Uterus (tissue), 2 donors: ENCODE data around the gene IMPG1.

Source experiments
- CTCF ChIP-seq, 4 experiments: fragments of 200-600 bp in 2 of 4; fragments of 450-650 bp in 2 of 4; sonication (generic) in 2 of 4; IDR thresholded peaks; one replicate each; pipeline ENCODE4 v1.5.1; 2016 to 2019; ENCODE audit warnings: antibody characterized with exemption in 4 of 4, mild to moderate bottlenecking in 2 of 4, moderate library complexity in 1 of 4
- POLR2A ChIP-seq, 2 donors: fragments of 450-650 bp; IDR thresholded peaks; one replicate each; pipeline ENCODE4 v1.6.1; 2016; ENCODE audit warnings: antibody characterized with exemption in 2 of 2, mild to moderate bottlenecking in 1 of 2, moderate library complexity in 1 of 2

DNA sequence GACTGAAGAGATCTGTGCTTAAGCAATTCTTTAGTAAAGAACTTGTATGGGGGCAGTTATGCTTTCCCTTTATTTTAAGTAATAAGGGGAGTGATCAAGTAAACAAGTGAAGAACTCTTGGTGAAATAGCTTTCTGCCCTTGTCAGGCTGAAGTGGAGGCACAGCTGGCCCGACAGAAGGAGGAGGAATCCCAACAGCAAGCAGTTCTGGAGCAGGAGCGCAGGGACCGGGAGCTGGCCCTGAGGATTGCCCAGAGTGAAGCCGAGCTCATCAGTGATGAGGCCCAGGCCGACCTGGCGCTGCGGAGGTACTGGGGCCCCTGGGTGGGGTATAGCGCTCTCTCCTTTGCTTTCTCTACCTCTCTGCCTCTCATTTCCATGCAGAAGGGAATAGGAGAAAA lies 180.1 kb downstream of the IMPG1 start:
- TF ChIP-seq CTCF (IDR thresholded peaks at IDR 0.05), result no peak
- TF ChIP-seq POLR2A (IDR thresholded peaks at IDR 0.05), result no peak
